Amniotic epithelial cell (primary cell): ENCODE data around the gene OR1F1.

Experiments
- DNase-seq: peaks from one replicate; pipeline ENCODE4 v3.0.0-alpha.2; 2010; ENCODE audit warnings: low read depth

The OR1F1 gene

DNA sequence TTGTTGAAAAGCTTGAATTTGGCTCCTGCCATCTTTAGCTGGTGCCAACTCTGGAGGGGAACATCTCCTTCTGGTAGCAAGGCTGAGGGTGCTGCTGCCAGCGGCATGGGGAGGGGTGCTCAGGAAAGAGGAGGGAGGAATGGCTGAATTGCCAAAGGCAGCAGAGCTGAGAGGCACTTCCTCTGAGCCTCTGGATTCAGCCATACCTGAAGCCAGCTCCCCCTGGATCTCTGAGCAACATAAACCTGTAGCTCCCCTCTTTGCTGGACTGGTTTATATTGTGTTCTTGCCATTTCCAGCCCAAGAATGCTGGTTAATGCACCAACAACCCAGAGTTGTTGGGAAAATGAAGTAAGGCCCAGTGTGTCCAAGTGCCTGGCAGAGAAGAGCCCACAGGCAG is 61.0 kb downstream of the OR1F1 start:
- no peak for DNase-seq

- DNase-seq: no peak
Observed at GRCh38 chr16:3249451-3249850, 61.4 kb downstream of the OR1F1 start.

GRCh38 chr16:3252967-3253366 is 65.0 kb downstream of the OR1F1 start:
- DNase-seq: no peak

DNA sequence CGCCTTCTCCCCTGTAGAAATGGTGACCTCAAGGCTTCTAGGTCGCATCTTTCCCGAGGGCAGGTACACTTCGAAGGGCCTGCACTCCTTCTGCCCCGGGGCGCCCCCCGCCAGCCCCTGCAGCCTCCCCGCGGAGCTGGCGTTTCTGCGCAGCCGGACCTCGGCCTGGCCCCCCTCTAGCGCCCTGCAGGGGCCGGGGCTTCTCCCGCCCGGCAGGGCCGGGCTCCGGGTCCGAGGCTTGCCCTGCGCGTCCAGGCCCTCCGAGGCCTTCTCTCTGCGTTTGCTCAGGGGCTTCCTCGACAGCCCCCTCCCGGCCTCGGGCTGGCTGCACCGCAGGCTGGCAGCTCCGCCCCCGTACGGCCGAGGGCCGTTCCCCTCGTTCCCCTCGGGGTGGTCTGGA is 66.3 kb downstream of the OR1F1 start:
- DNase-seq: no peak
